GM19455 (cell line): ENCODE results near the gene C1orf56.
"Not testable (repeated sequence)": the region's sequence is repeated elsewhere in the genome, so short reads cannot be mapped to it uniquely, and the experiment has no call there.

Experiments used
- ATAC-seq: cut with Tn5 transposase; IDR thresholded peaks from one replicate; pipeline ENCODE4 v1.9.1; 2021; ENCODE audit not compliant: unreplicated experiment

C1orf56 gene

DNA sequence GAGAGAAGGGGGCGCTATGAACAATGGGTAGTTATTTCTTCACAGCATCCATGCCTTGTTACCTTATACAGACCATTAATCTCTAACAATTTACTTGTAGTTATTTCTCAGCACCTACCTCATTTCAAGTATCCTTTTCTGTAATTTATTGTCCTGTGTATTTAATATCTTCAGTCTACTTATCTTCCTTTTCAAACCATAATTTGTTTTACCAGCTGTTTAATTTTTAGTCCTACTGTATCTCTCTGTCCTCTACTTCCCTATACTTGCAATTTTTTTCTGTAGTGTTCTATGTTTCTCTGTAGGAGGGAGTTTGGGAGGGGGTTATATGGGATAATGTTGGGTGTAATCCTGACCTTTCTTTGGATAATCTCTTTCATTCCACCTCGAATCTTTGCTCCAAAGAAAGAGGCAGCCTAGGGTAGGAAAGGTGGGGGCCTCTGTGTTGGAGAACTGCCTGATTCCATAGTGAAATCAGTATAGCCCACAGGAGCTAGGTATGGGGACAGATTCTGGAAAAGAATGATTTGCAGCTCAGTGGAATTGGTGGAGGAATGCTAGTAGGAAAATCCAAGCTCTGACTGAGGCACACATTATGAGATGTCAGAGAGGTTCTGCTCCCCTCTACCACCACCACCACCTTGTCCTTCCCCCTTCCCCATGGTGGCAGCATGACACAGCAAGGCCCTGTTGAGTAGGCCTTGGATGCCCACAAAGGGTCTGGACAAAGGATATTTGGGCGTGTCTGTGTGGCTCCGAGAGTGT is 13.3 kb downstream of the C1orf56 start:
- ATAC-seq = no peak

- no peak for ATAC-seq
Observed at GRCh38 chr1:151061704-151062103, 14.2 kb downstream of the C1orf56 start.

DNA sequence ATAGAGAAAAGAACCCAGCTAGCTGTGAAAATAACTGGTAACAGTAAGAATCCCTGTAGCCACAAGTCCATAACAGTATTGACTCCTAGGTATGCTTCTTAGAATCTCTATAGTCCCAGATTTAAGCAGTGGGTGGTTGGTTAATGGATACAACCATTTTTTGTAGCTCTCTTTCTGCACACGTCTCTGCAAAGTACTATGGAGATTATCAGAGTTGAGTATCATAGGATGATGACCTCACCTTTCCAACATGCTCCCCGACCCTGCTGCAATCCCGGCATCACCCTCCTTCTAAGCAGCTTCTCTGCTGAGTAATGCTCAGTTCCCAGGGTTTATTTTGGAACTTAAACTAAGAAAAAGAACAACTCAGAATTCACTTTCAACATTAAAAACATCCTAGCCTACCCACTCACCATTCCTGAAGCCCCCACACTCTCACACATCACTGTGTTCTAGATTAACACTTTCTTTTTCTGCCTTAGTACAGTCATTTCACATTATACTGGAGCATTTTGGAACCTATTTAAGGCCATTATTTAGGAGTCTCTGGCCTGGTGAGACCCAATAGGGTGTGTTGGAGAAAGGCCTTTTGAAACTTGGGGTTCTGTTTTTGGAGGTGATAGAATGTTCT is 15.3 kb downstream of the C1orf56 start:
- ATAC-seq = no peak

- no peak for ATAC-seq
Observed at GRCh38 chr1:151065089-151065645, 17.6 kb downstream of the C1orf56 start.

GRCh38 chr1:151067185-151067584 is 19.6 kb downstream of the C1orf56 start:
- no peak for ATAC-seq

GRCh38 chr1:151069103-151069486 is 21.5 kb downstream of the C1orf56 start:
- no peak for ATAC-seq

- peak; percentile 65 for ATAC-seq
Observed at GRCh38 chr1:151070474-151071276, 23.1 kb downstream of the C1orf56 start, which contains the start of gene GABPB2. Gene GABPB2, plus strand, starts transcription at chr1:151070761. Its CDS starts 17,429 bp downstream, at chr1:151088190.

- ATAC-seq = no peak
Observed at GRCh38 chr1:151072224-151072623, 24.7 kb downstream of the C1orf56 start.

GRCh38 chr1:151085953-151086559 is 38.5 kb downstream of the C1orf56 start:
- ATAC-seq = no peak

DNA sequence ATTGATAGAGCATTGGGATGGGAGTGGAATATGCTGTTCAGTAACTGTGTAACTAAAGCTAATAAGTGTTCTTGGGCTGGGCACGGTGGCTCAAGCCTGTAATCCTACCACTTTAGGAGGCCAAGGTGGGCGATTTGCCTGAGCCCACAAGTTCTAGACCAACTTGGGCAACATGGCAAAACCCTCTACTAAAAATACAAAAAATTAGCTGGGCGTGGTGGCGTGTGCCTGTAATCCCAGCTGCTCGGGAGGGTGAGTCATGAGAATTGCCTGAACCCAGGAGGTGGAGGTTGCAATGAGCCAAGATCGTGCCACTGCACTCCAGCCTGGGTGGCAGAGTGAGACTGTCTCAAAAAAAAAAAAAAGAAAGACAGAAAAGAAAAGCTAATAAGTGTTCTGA is 49.9 kb downstream of the C1orf56 start:
- ATAC-seq = not testable (repeated sequence)

GRCh38 chr1:151098126-151098525 is 50.6 kb downstream of the C1orf56 start:
- ATAC-seq = no peak
